ELR (cell line): ENCODE data around the gene CAPN8.
A peak's percentile ranks its signal among the peaks of the same experiment; 100 is the strongest.

Experiments used
- DNase-seq: peaks from one replicate; pipeline ENCODE4 v3.0.0-alpha.2; 2015; ENCODE audit warnings: low read depth

CAPN8 gene

GRCh38 chr1:223702735-223703667, 37.5 kb upstream of the CAPN8 start:
- DNase-seq: peak; percentile 88

GRCh38 chr1:223700942-223701637, 35.6 kb upstream of the CAPN8 start:
- peak; percentile 99 for DNase-seq

- peak; percentile 51 for DNase-seq
These were observed 35.0 kb upstream of the CAPN8 start for GRCh38 chr1:223700388-223700918.

- no peak for DNase-seq
These were observed 30.4 kb upstream of the CAPN8 start for GRCh38 chr1:223695941-223696340.

- no peak for DNase-seq
These were observed 29.6 kb upstream of the CAPN8 start for GRCh38 chr1:223695014-223695548.

- no peak for DNase-seq
These were observed 25.6 kb upstream of the CAPN8 start for GRCh38 chr1:223691121-223691520.

- no peak for DNase-seq
These were observed 18.9 kb upstream of the CAPN8 start for GRCh38 chr1:223684488-223684792.

- peak; percentile 59 for DNase-seq
These were observed 18.3 kb upstream of the CAPN8 start for GRCh38 chr1:223683586-223684487.

GRCh38 chr1:223682502-223682901, 17.0 kb upstream of the CAPN8 start:
- DNase-seq: no peak

- no peak for DNase-seq
These were observed 14.7 kb upstream of the CAPN8 start for GRCh38 chr1:223680188-223680587.

- no peak for DNase-seq
These were observed 13.3 kb upstream of the CAPN8 start for GRCh38 chr1:223678841-223679240.

GRCh38 chr1:223674119-223674890, 8.8 kb upstream of the CAPN8 start:
- DNase-seq: no peak

- DNase-seq: peak; percentile 63
These were observed 5.1 kb upstream of the CAPN8 start for GRCh38 chr1:223670458-223671159.

- DNase-seq: no peak
These were observed 3.7 kb upstream of the CAPN8 start for GRCh38 chr1:223669003-223669795.

- DNase-seq: peak; percentile 40
These were observed 2.1 kb upstream of the CAPN8 start for GRCh38 chr1:223667484-223668182.

- DNase-seq: no peak
These were observed 1.4 kb downstream of the CAPN8 start for GRCh38 chr1:223664106-223664505.

GRCh38 chr1:223662943-223663342, 2.6 kb downstream of the CAPN8 start:
- no peak for DNase-seq

GRCh38 chr1:223659711-223660110, 5.8 kb downstream of the CAPN8 start:
- no peak for DNase-seq

- no peak for DNase-seq
These were observed 7.5 kb downstream of the CAPN8 start for GRCh38 chr1:223657978-223658377.
